ENCODE measurements around the gene KEL. TPM values are rescaled to one million over a fixed set of nuclear protein-coding genes. Genes with fewer than 3 reads are reported as not detected.

Gene KEL
- polyA plus RNA-seq, 3 donors, result 1.6 to 4.8 (median 3.7) TPM

- no peak for DNase-seq
Measured at GRCh38 chr7:142961595-142961972, 579 bp downstream of the KEL start.

- no peak for DNase-seq
Measured at GRCh38 chr7:142960955-142961512, 1.1 kb downstream of the KEL start.

GRCh38 chr7:142959202-142959601, 3.0 kb downstream of the KEL start:
- no peak for DNase-seq

GRCh38 chr7:142957723-142958122, 4.4 kb downstream of the KEL start:
- DNase-seq, result no peak

GRCh38 chr7:142956951-142957623, 5.1 kb downstream of the KEL start:
- DNase-seq, result no peak

GRCh38 chr7:142954680-142955268, 7.4 kb downstream of the KEL start:
- no peak for DNase-seq

- DNase-seq, result no peak
Measured at GRCh38 chr7:142950235-142950634, 11.9 kb downstream of the KEL start.

- no peak for DNase-seq
Measured at GRCh38 chr7:142948603-142949002, 13.6 kb downstream of the KEL start.

- no peak for DNase-seq
Measured at GRCh38 chr7:142945001-142945400, 17.2 kb downstream of the KEL start.

GRCh38 chr7:142943706-142944268, 18.4 kb downstream of the KEL start:
- no peak for DNase-seq

GRCh38 chr7:142942746-142943145, 19.4 kb downstream of the KEL start:
- DNase-seq, result no peak

GRCh38 chr7:142941541-142941940, 20.6 kb downstream of the KEL start:
- DNase-seq, result no peak

- DNase-seq, result no peak
Measured at GRCh38 chr7:142940966-142941535, 21.1 kb downstream of the KEL start.

GRCh38 chr7:142939226-142939910, 22.8 kb downstream of the KEL start, which contains the start of gene LLCFC1:
Gene LLCFC1 (plus strand): TSS chr7:142939484. CDS start chr7:142939622, 138 bp downstream.
- no peak for DNase-seq

GRCh38 chr7:142938611-142939010, 23.6 kb downstream of the KEL start:
- DNase-seq, result no peak

- peak; percentile 14 for DNase-seq
Measured at GRCh38 chr7:142935941-142936565, 26.1 kb downstream of the KEL start.

GRCh38 chr7:142934056-142934455, 28.1 kb downstream of the KEL start:
- DNase-seq, result no peak

GRCh38 chr7:142933624-142934023, 28.5 kb downstream of the KEL start, which contains the start of gene TRPV5:
Gene TRPV5 (minus strand): TSS chr7:142933746. CDS start chr7:142933459, 287 bp downstream.
- DNase-seq, result no peak

- no peak for DNase-seq
Measured at GRCh38 chr7:142933092-142933475, 29.1 kb downstream of the KEL start.

- no peak for DNase-seq
Measured at GRCh38 chr7:142932386-142933091, 29.6 kb downstream of the KEL start.
